T-helper 2 cell treated with Interferon-gamma antibody and Interleukin-4, amounts not matched to agents 5 μg/mL and 100 μg/mL, for 36 hours (primary cell): ENCODE results near the gene FPR1.

Experiments used
- DNase-seq: peaks from one replicate; pipeline ENCODE4 v3.0.0; 2021; ENCODE audit warnings: low spot score
- H3K27ac Mint-ChIP-seq: one replicate; pipeline ENCODE4 v1.8.0; 2021; ENCODE audit warnings: mild to moderate bottlenecking, mixed read lengths
- H3K27me3 Mint-ChIP-seq: one replicate; pipeline ENCODE4 v1.8.0; 2021; ENCODE audit warnings: low read depth, mixed read lengths
- H3K36me3 Mint-ChIP-seq: one replicate; pipeline ENCODE4 v1.8.0; 2021; ENCODE audit warnings: low read depth, mixed read lengths
- H3K4me1 Mint-ChIP-seq: one replicate; pipeline ENCODE4 v1.8.0; 2021; ENCODE audit warnings: low read depth, mixed read lengths
- H3K4me3 Mint-ChIP-seq: one replicate; pipeline ENCODE4 v1.8.0; 2022; ENCODE audit warnings: mild to moderate bottlenecking, moderate library complexity, mixed read lengths
- H3K9me3 Mint-ChIP-seq: one replicate; pipeline ENCODE4 v1.8.0; 2021; ENCODE audit warnings: mixed read lengths

FPR1 gene, protein sequence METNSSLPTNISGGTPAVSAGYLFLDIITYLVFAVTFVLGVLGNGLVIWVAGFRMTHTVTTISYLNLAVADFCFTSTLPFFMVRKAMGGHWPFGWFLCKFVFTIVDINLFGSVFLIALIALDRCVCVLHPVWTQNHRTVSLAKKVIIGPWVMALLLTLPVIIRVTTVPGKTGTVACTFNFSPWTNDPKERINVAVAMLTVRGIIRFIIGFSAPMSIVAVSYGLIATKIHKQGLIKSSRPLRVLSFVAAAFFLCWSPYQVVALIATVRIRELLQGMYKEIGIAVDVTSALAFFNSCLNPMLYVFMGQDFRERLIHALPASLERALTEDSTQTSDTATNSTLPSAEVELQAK

DNA sequence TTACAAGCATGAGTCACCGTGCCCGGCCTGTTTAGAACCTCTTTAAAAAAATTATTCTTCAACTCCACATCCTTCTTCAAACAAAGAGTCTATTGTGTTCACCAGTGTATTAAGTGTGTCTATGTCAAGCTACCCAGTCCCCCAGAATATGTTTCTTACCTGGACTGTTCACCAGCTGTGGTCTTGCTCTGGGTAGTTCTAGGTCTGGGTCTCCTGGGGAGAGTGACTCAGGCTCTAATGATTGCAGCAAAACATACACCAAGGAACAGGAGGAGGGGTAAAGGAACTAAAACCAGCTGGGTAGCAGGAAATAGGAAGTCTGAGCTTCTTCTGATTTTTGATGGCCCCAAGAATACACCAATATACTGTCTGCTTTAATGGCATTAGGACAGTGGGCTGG, at the start of gene FPR1:
FPR1 (minus strand) TSS at position 224 of the 400 bp plus-strand sequence. CDS start 4,884 bp downstream, outside the sequence.
- Mint-ChIP-seq H3K9me3 (peaks cover 12% of the 10 kb centered on the region), H3K4me3 (no peak within 1 kb of the TSS), H3K36me3 (no peaks in the 10 kb centered on the region), H3K4me1 (no peaks in the 10 kb centered on the region), H3K27ac (no peak within 1 kb of the TSS), H3K27me3 (no peaks in the 10 kb centered on the region)
- DNase-seq: no peak

- H3K9me3 Mint-ChIP-seq: peaks cover 46% of the 10 kb centered on the region
- H3K36me3 Mint-ChIP-seq: no peaks in the 10 kb centered on the region
- H3K27me3 Mint-ChIP-seq: no peaks in the 10 kb centered on the region
- H3K27ac Mint-ChIP-seq: no peak overlapping the region
- no peak for DNase-seq
- H3K4me3 Mint-ChIP-seq: no peak overlapping the region
- H3K4me1 Mint-ChIP-seq: no peaks in the 10 kb centered on the region
Measured at GRCh38 chr19:51800473-51801244, 49.0 kb upstream of the FPR1 start.

GRCh38 chr19:51799774-51800472, 48.2 kb upstream of the FPR1 start:
- H3K4me3 Mint-ChIP-seq: no peak overlapping the region
- no peak overlapping the region for H3K27ac Mint-ChIP-seq
- DNase-seq: no peak
- no peaks in the 10 kb centered on the region for H3K36me3 Mint-ChIP-seq
- peaks cover 44% of the 10 kb centered on the region for H3K9me3 Mint-ChIP-seq
- no peaks in the 10 kb centered on the region for H3K4me1 Mint-ChIP-seq
- no peaks in the 10 kb centered on the region for H3K27me3 Mint-ChIP-seq

DNA sequence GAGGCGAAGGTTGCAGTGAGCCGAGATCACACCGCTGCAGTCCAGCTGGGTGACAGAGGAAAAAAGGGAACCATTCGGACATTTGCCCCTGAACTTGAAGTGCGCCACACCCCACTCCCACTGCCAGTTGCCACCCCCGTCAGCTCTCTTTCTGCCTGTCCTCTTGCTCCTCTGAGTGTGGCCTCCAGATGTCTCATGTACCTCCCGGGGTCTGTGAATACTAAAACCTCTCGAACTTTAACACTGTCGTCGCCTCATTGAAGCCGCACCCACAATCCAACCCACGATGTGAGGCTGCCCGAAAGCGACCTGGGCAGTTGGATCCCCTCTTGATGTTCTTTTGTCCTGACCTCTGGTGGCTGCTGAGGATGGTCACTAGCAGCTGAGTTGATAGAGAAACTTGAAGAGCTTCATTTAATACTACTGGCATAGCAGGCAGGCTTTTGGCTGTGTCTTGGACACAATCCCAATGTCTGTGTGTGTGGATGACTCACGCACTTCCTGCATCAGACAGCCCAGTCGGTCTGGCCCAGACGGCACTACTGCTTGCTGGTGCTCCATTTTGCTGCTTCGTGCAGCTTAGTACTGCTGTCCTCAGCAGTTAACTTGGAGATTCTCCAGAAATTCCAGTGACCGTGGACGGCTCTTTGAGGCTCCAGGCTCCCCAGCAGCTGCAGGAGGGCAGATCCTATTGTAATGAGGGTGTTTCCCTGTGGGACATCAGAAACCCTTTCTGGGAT, 47.5 kb upstream of the FPR1 start:
- no peak overlapping the region for H3K4me3 Mint-ChIP-seq
- DNase-seq: no peak
- no peak overlapping the region for H3K27ac Mint-ChIP-seq
- peaks cover 38% of the 10 kb centered on the region for H3K9me3 Mint-ChIP-seq
- H3K4me1 Mint-ChIP-seq: no peaks in the 10 kb centered on the region
- H3K36me3 Mint-ChIP-seq: no peaks in the 10 kb centered on the region
- H3K27me3 Mint-ChIP-seq: no peaks in the 10 kb centered on the region

DNA sequence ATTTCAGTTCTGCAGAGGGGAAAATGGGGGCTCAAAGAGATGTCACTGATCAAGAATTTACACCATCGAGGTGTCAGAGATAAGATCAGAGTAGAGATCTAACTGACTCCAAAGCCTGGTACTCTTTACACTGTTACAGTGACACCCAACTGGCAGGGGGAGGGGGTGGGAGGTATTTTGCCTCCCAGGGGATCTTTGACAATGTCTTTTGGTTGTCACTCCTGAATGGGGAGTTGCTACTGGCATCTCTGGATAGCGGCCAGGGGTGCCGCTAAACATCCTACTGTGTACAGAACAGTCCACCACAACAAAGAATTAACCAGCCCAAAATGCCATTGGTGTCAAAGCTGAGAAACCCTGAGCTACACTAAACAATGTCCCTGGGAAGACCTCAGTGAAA, 46.4 kb upstream of the FPR1 start:
- H3K4me1 Mint-ChIP-seq: no peaks in the 10 kb centered on the region
- H3K9me3 Mint-ChIP-seq: peaks cover 40% of the 10 kb centered on the region
- no peak overlapping the region for H3K27ac Mint-ChIP-seq
- H3K36me3 Mint-ChIP-seq: no peaks in the 10 kb centered on the region
- no peak overlapping the region for H3K4me3 Mint-ChIP-seq
- no peak for DNase-seq
- no peaks in the 10 kb centered on the region for H3K27me3 Mint-ChIP-seq

DNA sequence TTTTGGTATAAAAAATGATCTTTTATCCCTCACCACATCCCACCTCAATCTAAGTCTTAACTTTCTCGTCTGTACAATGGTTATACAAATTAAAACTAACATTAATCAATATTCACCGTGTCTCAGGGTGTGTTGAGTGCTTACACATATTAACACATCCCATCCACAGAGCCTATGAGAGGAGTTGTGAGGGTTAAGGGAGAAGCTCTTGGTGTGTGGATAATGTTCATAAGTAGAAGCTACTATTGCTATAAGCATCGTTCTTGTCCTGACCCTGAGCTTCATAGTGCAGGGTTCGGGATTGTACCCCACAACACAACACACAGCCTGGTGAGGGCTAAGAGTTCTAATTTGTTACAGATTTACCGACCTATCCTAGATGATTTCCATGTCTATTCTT, 45.8 kb upstream of the FPR1 start:
- Mint-ChIP-seq H3K27ac (no peak overlapping the region), H3K4me1 (no peaks in the 10 kb centered on the region), H3K36me3 (no peaks in the 10 kb centered on the region), H3K9me3 (peaks cover 40% of the 10 kb centered on the region), H3K4me3 (no peak overlapping the region), H3K27me3 (no peaks in the 10 kb centered on the region)
- no peak for DNase-seq

DNA sequence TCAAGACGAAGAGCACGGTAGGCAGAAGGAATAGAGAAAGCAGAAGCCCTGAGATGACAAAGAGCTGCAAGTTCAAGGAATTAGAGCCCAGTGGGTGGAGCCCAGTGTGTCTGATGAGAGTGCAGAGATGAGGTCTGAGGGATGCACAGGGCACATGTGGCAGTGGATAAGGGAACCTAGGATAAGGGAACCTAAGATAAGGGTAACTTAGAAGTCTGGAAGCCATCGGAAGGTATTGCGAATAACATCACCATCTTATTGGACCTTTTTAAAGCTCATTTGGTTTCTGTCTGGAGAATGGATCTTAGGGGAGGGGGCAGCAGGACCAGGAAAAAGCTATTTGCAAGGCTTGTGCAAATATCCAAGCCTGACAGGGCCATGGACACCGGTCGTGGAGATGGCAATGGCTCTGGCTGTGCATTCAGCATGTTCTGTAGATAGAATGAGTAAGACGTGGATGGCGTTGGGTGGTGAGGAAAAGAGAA, 44.6 kb upstream of the FPR1 start:
- DNase-seq: no peak
- Mint-ChIP-seq H3K36me3 (no peaks in the 10 kb centered on the region), H3K27me3 (no peaks in the 10 kb centered on the region), H3K4me3 (no peak overlapping the region), H3K27ac (no peak overlapping the region), H3K4me1 (no peaks in the 10 kb centered on the region), H3K9me3 (peaks cover 44% of the 10 kb centered on the region)

DNA sequence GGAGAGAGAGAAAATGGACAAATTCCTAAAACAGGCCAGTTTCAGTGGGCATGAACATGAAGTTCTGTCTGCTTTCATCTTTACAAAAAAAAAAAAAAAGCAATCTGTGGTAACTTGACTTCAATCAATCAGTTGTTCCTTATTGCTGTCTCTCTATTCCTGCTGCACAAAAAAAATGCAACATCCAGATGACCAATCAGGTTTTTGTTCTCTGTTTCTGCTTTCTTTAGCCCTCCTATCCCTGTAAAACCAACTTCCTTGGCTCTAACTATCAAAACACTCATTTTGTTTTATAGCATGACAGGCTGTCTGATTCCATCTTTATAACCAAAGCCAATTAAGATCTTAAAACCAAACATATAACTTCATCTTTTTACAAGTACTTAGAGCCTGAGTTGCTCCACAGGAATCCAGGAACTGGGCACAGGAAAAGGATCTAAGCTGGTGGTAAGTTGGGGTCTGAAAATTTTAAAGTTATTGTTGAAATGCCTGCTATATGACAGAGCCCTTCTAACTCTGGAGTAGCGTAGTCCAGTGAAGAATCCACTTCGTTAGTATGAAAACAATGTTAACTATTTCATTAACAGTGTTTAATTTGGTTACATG, 43.3 kb upstream of the FPR1 start, which contains the start of gene FPR3:
FPR3 (plus strand) TSS at position 273 of the 606 bp plus-strand sequence. CDS start 28,592 bp downstream, outside the sequence.
- no peak for DNase-seq
- Mint-ChIP-seq H3K27me3 (no peaks in the 10 kb centered on the region), H3K4me1 (no peaks in the 10 kb centered on the region), H3K4me3 (no peak within 1 kb of the TSS), H3K9me3 (peaks cover 44% of the 10 kb centered on the region), H3K36me3 (no peaks in the 10 kb centered on the region), H3K27ac (no peak within 1 kb of the TSS)

DNA sequence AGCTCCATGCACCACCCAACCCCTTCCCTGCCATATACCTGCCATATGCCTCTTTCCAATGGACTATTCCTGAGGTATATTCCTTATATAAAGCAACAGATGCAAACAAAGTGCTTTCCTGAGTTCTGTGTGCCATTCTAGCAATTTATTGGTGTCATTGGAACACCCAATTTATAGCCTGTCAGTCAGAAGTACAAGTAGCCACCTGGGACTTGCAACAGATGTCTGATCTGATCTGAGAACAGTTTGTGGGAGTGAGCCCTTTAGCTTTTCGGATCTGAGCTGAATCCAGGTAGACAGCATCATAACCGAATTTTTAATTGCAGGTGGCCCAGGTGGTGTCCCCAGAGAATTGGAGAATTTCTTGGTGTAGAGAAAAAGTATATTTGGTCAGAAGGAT, 42.3 kb upstream of the FPR1 start:
- Mint-ChIP-seq H3K9me3 (peaks cover 38% of the 10 kb centered on the region), H3K27me3 (no peaks in the 10 kb centered on the region), H3K27ac (no peak overlapping the region), H3K4me1 (no peaks in the 10 kb centered on the region), H3K4me3 (no peak overlapping the region), H3K36me3 (peaks cover under 1% of the 10 kb centered on the region)
- DNase-seq: no peak

GRCh38 chr19:51792932-51793331, 41.3 kb upstream of the FPR1 start:
- no peak for DNase-seq
- Mint-ChIP-seq H3K27ac (no peak overlapping the region), H3K4me1 (no peaks in the 10 kb centered on the region), H3K9me3 (peaks cover 43% of the 10 kb centered on the region), H3K27me3 (no peaks in the 10 kb centered on the region), H3K4me3 (no peak overlapping the region), H3K36me3 (peaks cover 2% of the 10 kb centered on the region)

DNA sequence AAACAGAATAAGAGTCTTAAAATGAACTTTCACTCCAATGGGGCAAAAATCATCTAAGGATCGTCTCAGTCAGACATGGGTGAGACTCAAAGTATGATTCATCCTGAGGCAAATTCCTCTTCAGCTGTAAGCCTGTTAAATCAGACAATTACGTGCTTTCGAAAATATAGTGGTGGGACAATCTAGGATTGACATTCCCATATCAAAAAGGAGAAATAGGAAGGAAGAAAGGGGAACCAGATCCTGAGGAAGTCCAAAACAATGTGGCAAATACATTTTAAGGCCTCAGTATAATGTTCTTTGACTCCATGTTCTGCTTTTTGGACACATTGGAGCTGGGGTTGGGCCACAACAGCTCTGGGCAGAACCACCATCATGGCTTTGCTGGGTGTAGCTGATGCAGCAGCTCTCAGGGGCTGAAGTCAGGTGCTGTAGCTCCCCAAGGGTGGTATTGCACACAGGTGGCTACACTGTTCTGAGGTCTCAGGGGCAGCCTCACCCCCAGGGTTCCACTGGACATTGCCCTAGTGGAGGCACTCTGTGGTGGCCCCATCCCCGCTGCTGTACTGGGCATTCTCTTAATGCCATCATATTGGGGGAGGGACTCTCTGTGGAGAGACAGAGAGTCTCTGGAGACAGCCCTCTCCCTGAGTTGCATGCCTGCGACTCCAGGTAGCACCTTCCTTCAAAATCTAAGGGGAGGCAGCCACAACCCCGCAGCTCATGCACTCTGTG, 37.5 kb upstream of the FPR1 start:
- no peak for DNase-seq
- no peak overlapping the region for H3K4me3 Mint-ChIP-seq
- H3K36me3 Mint-ChIP-seq: peaks cover 3% of the 10 kb centered on the region
- no peaks in the 10 kb centered on the region for H3K27me3 Mint-ChIP-seq
- H3K27ac Mint-ChIP-seq: no peak overlapping the region
- H3K4me1 Mint-ChIP-seq: no peaks in the 10 kb centered on the region
- H3K9me3 Mint-ChIP-seq: peaks cover 35% of the 10 kb centered on the region

GRCh38 chr19:51788029-51788428, 36.4 kb upstream of the FPR1 start:
- no peaks in the 10 kb centered on the region for H3K4me1 Mint-ChIP-seq
- H3K27ac Mint-ChIP-seq: no peak overlapping the region
- no peaks in the 10 kb centered on the region for H3K27me3 Mint-ChIP-seq
- no peak overlapping the region for H3K4me3 Mint-ChIP-seq
- H3K9me3 Mint-ChIP-seq: peaks cover 29% of the 10 kb centered on the region
- DNase-seq: no peak
- peaks cover 3% of the 10 kb centered on the region for H3K36me3 Mint-ChIP-seq
